GM19035 (cell line): ENCODE data around the gene RIN2.

ENCODE experiments used
- ATAC-seq: cut with Tn5 transposase; IDR thresholded peaks from one replicate; pipeline ENCODE4 v1.9.1; 2021; ENCODE audit not compliant: unreplicated experiment

The RIN2 gene

DNA sequence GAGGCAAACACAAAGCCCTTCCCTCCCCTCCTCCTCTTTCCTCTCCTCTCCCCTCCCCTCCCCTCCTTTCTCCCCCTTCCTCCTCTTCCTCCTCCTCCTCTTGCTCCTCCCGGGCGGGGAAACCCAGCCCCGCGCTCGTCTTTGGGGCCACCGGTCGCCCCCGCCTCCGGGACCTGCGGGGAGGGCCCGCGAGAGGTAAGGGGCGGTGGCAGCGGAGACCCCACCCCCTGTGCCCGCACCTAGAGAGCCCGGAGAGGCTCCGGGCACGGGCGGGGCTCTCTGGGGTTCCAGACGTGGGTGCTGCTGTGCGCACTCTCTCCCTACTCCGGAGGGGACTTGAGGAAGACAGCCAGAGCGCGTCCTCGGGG lies at the start of gene RIN2:
RIN2 (plus strand) TSS at position 126 of the 368 bp plus-strand sequence. CDS start 131,344 bp downstream, outside the sequence.
- no peak for ATAC-seq

GRCh38 chr20:19709635-19710335 lies 48.3 kb upstream of the RIN2 start:
- no peak for ATAC-seq

- ATAC-seq, result no peak
Measured at GRCh38 chr20:19710336-19711120, 47.5 kb upstream of the RIN2 start.

- ATAC-seq, result no peak
Measured at GRCh38 chr20:19711126-19711525, 46.9 kb upstream of the RIN2 start.

- no peak for ATAC-seq
Measured at GRCh38 chr20:19712721-19713260, 45.3 kb upstream of the RIN2 start.

DNA sequence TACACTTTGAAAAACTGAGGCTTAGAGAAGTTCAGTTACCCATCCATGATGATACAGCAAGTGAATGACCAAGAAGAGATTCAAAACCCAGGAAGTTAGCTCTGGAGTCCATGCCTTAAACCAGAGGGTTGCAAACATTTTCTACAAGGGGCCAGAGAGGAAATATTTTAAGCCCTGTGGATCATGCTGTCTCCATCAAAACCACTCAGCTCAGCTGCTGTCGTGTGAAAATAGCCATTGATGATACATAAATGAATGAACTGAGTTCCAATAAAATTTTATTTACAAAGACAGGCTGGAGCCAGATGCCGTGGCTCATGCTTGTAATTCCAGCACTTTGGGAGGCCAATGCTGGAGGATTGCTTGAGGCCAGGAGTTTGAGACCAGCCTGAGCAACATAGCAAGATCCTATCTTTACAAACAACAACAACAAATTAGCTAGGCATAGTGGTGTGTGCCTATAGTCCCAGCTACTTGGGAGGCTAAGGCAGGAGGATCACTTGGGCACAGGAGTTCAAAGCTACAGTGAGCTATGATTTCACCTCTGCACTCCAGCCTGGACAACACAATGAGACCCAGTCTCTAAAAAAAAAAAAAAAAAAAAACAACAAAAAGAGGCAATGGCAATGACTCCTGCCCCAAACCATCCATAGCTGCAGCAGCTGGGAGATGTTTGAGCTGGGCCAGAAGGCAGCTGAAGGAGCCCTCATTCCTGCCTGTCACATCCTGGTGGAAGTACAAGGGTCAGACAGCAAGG lies 44.1 kb upstream of the RIN2 start:
- no peak for ATAC-seq

DNA sequence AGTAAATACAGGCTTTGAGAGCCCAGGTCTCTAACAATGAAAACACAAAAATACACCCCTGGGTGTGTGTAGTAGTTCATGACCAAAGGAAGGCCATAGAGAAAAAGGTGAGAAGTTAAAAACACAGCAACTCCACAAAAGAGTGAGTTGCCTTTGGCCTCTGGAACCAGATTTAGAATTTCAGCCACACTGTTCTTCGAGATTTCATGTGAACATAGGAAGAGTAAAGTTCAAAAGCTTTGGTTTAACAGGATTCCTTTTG lies 43.5 kb upstream of the RIN2 start:
- ATAC-seq, result no peak

GRCh38 chr20:19715986-19716385 lies 42.1 kb upstream of the RIN2 start:
- no peak for ATAC-seq

- ATAC-seq, result no peak
Measured at GRCh38 chr20:19718880-19719279, 39.2 kb upstream of the RIN2 start.

DNA sequence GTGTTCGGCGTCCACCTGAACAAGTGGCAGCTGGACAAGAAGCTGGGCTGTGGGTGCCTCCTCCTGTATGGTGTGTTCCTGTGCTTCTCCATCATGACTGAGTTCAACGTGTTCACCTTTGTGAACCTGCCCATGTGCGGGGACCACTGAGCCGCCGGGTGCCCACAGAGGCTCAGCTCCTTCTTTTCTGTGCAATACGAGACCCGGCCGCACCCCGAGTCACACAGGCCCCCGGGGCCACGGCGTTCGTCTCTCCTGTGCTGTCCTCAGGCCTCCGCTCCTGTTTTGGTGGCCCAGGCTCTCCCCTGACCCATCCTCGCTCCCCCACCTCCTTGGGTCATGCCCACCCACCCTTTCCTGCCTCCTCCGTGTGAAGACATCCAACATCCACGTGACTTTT lies 37.1 kb upstream of the RIN2 start:
- no peak for ATAC-seq

- ATAC-seq, result no peak
Measured at GRCh38 chr20:19723051-19723450, 35.0 kb upstream of the RIN2 start.

DNA sequence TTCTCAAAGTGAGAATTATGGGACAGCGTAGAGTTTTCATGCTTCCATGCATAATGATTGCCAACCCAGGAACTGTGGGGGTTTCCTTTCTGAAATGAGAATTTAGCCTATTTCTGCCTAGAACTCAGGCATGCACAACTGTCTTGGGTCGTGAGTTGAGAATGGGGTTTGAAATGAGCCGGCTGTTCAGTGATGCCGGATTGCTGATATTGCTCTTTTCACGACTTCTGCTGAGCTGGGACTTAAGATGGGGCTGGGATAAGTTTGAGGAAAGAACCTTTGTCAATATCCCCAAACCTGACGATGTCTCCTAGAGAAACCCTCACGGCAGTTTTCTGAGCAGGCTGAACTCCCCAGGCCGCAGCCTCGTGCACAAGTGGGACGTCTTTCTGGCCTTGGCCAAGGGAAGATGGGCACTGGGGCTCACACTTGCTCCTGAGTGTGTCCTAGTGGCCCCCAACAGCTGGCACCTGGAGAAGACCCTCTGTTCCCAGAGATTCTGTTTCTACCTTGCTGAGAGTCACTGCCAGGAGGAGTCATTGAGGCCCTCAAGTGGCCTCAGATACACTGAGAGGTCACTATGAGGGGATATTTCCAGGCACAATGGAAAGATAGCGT lies 34.1 kb upstream of the RIN2 start:
- no peak for ATAC-seq

GRCh38 chr20:19725373-19725772 lies 32.7 kb upstream of the RIN2 start:
- no peak for ATAC-seq

- ATAC-seq, result no peak
Measured at GRCh38 chr20:19725814-19726525, 32.1 kb upstream of the RIN2 start.

GRCh38 chr20:19727251-19727847 lies 30.7 kb upstream of the RIN2 start:
- no peak for ATAC-seq

DNA sequence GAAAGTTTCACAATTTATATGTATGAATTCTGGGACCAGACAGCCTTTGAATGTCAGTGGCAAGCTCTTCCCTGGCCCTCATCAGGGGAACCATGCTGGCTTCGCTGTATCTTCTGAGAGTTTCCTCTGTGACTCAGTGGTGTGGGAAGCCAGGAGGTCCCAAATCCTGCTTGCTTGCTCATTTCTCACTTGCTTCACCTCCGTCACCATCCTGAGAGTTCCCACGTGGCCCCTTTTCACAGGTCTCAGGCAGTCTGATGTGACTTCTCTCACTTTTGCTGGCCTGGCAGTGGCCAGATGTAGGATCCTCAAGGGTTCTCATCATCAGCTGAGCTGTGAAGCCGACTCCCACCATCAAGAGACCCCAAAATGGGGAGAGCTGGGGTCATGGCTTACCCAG lies 28.4 kb upstream of the RIN2 start:
- no peak for ATAC-seq

- no peak for ATAC-seq
Measured at GRCh38 chr20:19730706-19731105, 27.4 kb upstream of the RIN2 start.

GRCh38 chr20:19734811-19735210 lies 23.2 kb upstream of the RIN2 start:
- ATAC-seq, result no peak

GRCh38 chr20:19735446-19735845 lies 22.6 kb upstream of the RIN2 start:
- no peak for ATAC-seq

DNA sequence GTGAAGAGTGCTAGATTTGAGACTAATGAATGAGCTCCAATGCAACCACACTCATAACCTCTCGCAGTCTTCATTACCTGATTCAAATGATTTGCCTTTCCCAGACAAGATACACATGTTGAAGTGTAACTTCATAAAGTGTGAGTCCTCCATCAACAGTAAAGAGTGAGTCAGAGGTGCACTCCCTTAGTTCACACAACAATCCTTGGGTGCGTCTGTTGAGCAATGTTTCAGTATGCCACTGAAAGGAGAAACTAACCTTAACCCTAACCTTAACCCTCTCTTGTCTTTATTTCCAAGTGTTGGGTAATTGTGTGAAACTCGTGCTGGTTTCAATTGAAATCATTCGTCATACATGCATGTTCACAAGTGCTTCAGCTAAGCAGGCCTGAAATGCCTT lies 21.0 kb upstream of the RIN2 start:
- no peak for ATAC-seq
